HFFc6 (cell line): ENCODE results near the gene PXYLP1. TPM values are rescaled to one million over a fixed set of nuclear protein-coding genes. Genes with fewer than 3 reads are reported as not detected.
A peak's percentile ranks its signal among the peaks of the same experiment; 100 is the strongest.

Experiments used
- DNase-seq: peaks from one replicate; pipeline ENCODE4 v3.0.0-alpha.2; 2018
- H3K27ac Mint-ChIP-seq: 2 replicates; pipeline ENCODE4 v1.8.0; 2020; ENCODE audit warnings: mild to moderate bottlenecking, mixed read lengths
- H3K27me3 Mint-ChIP-seq: 2 replicates; pipeline ENCODE4 v1.8.0; 2021; ENCODE audit warnings: mild to moderate bottlenecking, moderate library complexity, mixed read lengths; ENCODE audit not compliant: insufficient read depth
- H3K36me3 Mint-ChIP-seq: 2 replicates; pipeline ENCODE4 v1.8.0; 2021; ENCODE audit warnings: low read depth, mixed read lengths
- H3K4me1 Mint-ChIP-seq: 2 replicates; pipeline ENCODE4 v1.8.0; 2020; ENCODE audit warnings: low read depth, mixed read lengths
- H3K4me3 Mint-ChIP-seq: 2 replicates; pipeline ENCODE4 v1.8.0; 2020; ENCODE audit warnings: mild to moderate bottlenecking, moderate library complexity, mixed read lengths
- H3K9me3 Mint-ChIP-seq: 2 replicates; pipeline ENCODE4 v1.8.0; 2020; ENCODE audit warnings: mild to moderate bottlenecking, mixed read lengths
- total RNA-seq, 6 experiments: library from RNA; stranded (reverse); fragmentation: NEBNext Ultra II Directional; extraction: Animal tissue kit (Norgen Biotek cat#: 25700); gene quantifications; 2 replicates in 1 of 6; 3 replicates in 5 of 6; pipeline ENCODE4 v1.2.3, GENCODE V29; 2021
- TF ChIP-seq, protein P1 (sequence below): fragments of 200-600 bp; sonication (generic); IDR thresholded peaks from 2 replicates; pipeline ENCODE4 v1.5.0; 2021; ENCODE audit warnings: antibody characterized with exemption, mild to moderate bottlenecking

Gene PXYLP1
- total RNA-seq, 6 experiments from 2014 or later = 4.5 to 5.4 (median 4.6) TPM

GRCh38 chr3:141276398-141276797, 44.8 kb downstream of the PXYLP1 start:
- no peaks in the 10 kb centered on the region for H3K9me3 Mint-ChIP-seq
- peaks cover 60% of the 10 kb centered on the region for H3K4me1 Mint-ChIP-seq
- TF ChIP-seq, protein P1, sequence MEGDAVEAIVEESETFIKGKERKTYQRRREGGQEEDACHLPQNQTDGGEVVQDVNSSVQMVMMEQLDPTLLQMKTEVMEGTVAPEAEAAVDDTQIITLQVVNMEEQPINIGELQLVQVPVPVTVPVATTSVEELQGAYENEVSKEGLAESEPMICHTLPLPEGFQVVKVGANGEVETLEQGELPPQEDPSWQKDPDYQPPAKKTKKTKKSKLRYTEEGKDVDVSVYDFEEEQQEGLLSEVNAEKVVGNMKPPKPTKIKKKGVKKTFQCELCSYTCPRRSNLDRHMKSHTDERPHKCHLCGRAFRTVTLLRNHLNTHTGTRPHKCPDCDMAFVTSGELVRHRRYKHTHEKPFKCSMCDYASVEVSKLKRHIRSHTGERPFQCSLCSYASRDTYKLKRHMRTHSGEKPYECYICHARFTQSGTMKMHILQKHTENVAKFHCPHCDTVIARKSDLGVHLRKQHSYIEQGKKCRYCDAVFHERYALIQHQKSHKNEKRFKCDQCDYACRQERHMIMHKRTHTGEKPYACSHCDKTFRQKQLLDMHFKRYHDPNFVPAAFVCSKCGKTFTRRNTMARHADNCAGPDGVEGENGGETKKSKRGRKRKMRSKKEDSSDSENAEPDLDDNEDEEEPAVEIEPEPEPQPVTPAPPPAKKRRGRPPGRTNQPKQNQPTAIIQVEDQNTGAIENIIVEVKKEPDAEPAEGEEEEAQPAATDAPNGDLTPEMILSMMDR = no peak
- no peak overlapping the region for H3K4me3 Mint-ChIP-seq
- H3K27ac Mint-ChIP-seq = no peak overlapping the region
- no peak for DNase-seq
- H3K36me3 Mint-ChIP-seq = no peaks in the 10 kb centered on the region
- H3K27me3 Mint-ChIP-seq = peaks cover 20% of the 10 kb centered on the region

- Mint-ChIP-seq H3K4me1 (peaks cover 62% of the 10 kb centered on the region), H3K36me3 (no peaks in the 10 kb centered on the region), H3K4me3 (no peak overlapping the region), H3K9me3 (no peaks in the 10 kb centered on the region), H3K27ac (no peak overlapping the region), H3K27me3 (peaks cover 14% of the 10 kb centered on the region)
- no peak for DNase-seq
- TF ChIP-seq, protein P1 = no peak
These were observed 45.8 kb downstream of the PXYLP1 start for GRCh38 chr3:141277451-141277850.

- H3K9me3 Mint-ChIP-seq = no peaks in the 10 kb centered on the region
- H3K27me3 Mint-ChIP-seq = peaks cover 9% of the 10 kb centered on the region; the same call in 1 of the 2 replicates
- no peak for DNase-seq
- TF ChIP-seq, protein P1 = no peak
- H3K4me3 Mint-ChIP-seq = no peak overlapping the region
- no peaks in the 10 kb centered on the region for H3K36me3 Mint-ChIP-seq
- H3K4me1 Mint-ChIP-seq = peaks cover 64% of the 10 kb centered on the region
- no peak overlapping the region for H3K27ac Mint-ChIP-seq
These were observed 46.8 kb downstream of the PXYLP1 start for GRCh38 chr3:141278196-141279076.

- Mint-ChIP-seq H3K27me3 (peaks cover 9% of the 10 kb centered on the region; the same call in 1 of the 2 replicates), H3K36me3 (no peaks in the 10 kb centered on the region), H3K9me3 (no peaks in the 10 kb centered on the region), H3K4me1 (peaks cover 63% of the 10 kb centered on the region), H3K27ac (peak overlapping the region; percentile 3; the same call in 1 of the 2 replicates), H3K4me3 (no peak overlapping the region)
- TF ChIP-seq, protein P1 = peak; percentile 83
- no peak for DNase-seq
These were observed 47.7 kb downstream of the PXYLP1 start for GRCh38 chr3:141279077-141279967.

DNA sequence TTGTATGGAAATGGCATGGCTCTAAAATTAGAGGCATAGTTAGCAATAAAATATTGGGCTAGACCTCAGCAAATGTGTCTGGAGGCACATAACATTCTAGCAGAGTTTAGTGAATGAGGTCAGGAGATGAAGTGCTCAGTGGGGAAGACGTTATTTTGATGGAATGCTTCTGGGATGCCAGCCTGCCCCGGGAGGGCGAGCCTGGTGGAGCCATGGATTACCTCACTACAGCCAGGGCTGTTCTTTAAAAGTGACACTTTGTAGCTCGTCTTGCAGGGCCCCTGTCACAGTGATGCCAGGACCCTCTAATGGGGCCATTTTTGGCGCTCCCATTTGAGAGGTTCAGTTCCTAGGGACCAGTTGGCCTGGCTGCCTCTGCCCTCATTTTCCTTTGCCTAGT, 48.5 kb downstream of the PXYLP1 start:
- H3K27ac Mint-ChIP-seq = peak overlapping the region; percentile 3; the same call in 1 of the 2 replicates
- H3K4me1 Mint-ChIP-seq = peaks cover 56% of the 10 kb centered on the region
- TF ChIP-seq, protein P1 = no peak
- no peaks in the 10 kb centered on the region for H3K36me3 Mint-ChIP-seq
- peak; percentile 82 for DNase-seq
- H3K4me3 Mint-ChIP-seq = no peak overlapping the region; the same call in 1 of the 2 replicates
- peaks cover 9% of the 10 kb centered on the region; the same call in 1 of the 2 replicates for H3K27me3 Mint-ChIP-seq
- H3K9me3 Mint-ChIP-seq = no peaks in the 10 kb centered on the region
